GM19025 (cell line): ENCODE results near the gene RAB12.
"Not testable (repeated sequence)": the region's sequence is repeated elsewhere in the genome, so short reads cannot be mapped to it uniquely, and the experiment has no call there.

Experiments used
- ATAC-seq: cut with Tn5 transposase; IDR thresholded peaks from one replicate; pipeline ENCODE4 v1.9.1; 2021; ENCODE audit warnings: mild to moderate bottlenecking, low read depth, moderate library complexity; ENCODE audit not compliant: unreplicated experiment

Gene RAB12

DNA sequence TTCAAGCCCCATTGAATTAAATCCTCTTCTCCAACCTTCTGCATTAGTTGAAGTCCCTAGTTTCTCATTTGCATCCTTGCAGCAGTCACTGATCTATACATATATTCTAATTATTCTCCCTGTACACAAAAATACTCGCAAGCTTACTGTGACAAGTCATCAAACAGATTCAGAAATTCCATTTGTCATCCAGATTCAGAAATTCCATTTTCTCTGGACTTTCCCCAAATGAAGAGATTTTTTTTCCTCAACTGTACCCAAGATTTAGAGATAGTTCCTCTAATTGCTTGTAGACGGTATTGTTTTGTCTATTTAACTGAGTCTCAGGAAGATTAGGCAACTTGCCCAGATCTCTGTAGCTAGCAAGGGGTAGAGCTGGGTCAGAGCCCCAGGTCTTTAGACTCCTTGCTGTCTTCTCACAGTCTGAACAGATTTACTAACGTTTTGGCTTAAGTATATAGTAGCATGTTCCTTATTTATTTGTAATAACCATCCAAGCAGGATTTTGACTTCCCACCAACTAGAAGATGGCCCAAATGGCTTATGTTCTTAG, 34.2 kb downstream of the RAB12 start:
- ATAC-seq, result no peak

DNA sequence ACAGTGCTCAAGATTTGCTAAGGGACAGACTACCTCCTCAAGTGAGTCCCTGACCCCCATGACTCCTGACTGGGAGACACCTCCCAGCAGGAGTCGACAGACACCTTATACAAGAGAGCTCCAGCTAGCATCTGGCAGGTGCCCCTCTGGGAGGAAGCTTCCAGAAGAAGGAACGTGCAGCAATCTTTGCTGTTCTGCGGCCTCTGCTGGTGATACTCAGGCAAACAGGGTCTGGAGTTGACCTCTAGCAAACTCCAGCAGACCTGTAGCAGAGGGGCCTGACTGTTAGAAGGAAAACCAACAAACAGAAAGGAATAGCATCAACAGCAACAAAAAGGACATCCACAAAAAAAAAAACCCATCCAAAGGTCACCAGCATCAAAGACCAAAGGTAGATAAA, 38.1 kb downstream of the RAB12 start:
- not testable (repeated sequence) for ATAC-seq

DNA sequence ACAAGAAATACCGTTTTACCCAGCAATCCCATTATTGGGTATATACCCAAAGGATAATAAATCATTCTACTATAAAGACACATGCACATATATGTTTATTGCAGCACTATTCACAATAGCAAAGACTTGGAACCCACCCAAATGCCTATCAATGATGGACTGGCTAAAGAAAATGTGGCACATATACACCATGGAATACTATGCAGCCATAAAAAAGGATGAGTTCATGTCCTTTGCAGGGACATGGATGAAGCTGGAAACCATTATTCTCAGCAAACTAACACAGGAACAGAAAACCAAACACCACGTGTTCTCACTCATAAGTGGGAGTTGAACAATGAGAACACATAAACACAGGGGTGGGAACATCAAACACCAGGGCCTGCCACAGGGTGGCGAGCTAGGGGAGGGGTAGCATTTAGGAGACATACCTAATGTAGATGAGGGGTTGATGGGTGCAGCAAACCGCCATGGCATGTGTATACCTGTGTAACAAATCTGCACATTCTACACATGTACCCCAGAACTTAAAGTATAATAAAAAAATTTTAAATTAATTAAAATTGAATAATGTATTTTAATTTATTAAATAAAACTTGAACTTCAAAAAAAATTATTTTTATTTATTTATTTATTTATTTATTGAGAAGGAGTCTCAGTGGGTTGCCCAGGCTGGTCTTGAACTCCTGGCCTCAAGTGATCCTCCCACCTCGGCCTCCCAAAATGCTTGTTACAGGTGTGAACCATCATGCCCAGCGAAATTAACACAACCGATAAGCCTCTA, 42.4 kb downstream of the RAB12 start:
- not testable (repeated sequence) for ATAC-seq

DNA sequence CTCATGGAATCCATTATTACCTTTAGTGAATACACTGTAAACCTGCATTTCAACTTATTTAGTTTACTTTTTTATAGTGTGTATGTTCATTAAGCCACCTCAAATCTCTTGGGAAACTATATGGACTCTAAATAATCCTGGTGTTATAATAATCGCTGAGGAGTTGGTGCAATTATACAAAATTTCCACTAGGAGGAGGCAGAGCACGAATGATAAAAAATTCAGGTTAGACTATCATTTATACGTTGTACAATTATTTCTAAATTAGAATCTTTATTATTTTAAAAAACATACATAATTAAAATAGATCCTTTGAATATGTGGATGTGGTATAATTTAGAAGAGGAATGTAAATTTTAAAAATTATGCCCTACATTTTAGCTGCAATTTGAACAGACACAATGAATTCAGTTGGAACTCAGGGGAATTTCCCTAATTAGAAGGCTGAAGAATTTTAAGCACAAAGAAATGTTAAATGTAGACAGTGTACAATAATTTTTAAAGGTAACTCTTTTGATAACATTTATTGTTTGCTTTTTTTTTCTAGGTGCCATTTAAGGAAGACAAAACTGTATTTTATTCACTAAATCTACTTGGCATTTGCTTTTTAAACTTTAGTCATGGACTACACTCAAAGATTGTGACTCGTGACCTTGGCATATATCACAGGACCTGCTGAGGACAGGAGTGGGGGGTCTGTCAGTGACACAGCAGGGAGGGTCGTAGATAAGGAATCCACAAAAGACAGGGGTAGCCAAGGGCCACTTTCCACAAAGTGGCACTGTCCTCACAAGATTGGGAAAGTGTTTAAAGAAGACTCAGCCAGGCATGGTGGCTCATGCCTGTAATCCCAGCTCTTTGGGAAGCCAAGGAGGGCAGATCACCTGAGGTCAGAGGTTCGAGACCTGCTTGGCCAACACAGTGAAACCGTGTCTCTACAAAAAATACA, 45.5 kb downstream of the RAB12 start:
- no peak for ATAC-seq

DNA sequence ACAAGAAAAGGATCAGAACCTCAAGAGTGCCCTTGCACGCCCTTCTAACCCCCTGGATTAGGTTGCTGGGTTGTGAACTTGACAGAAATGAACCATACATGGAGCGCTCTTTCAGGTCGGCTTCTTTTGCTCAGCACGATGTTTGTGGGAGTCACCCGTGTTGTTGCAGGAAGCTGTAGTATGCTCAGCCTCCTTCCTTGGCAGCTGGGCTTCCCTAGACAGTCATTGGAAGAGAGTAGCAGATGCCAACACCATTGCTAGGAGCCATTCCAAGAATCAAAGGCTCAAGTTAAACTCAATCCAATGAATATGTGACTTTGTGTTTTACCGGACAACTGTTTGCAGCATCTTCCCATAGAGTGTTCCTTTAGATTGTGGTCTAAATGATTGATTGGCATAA, 47.0 kb downstream of the RAB12 start:
- ATAC-seq, result no peak

DNA sequence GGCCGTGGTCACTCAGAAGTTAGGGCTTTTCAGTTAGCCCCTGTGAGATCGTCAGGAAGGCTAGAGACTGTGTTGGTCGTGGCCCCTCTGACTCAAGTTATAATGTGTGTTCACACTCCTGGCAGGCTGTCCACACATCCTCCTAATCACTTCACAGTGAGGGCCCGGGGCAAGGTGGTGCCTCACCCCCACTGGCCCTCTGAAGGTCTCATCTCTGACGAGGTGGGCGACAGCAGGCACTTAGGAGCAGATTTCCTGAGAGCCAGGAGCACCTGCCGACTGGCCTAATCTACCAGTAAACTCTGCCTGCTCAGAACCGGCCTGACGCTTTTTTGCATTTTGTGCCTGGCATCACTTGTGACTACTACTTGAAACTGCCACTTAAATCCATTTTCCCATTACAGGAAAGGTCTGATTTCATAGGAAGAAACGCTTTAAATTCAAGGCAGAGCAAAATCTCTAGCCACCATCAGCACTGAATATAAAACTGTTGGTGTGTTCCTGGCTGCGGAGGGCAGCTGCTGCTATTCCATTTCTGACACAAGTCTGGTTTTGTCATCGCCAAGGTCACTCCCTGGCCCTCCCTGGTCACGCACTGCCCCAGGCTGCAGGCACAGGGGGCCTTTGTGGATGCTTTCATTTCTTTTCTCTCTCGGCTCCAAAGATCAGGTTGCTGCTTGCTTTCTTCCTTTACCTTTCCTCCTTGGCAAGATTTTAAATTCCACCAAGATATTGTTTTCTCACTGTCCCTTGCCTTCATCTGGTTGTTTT, 48.0 kb downstream of the RAB12 start:
- no peak for ATAC-seq

DNA sequence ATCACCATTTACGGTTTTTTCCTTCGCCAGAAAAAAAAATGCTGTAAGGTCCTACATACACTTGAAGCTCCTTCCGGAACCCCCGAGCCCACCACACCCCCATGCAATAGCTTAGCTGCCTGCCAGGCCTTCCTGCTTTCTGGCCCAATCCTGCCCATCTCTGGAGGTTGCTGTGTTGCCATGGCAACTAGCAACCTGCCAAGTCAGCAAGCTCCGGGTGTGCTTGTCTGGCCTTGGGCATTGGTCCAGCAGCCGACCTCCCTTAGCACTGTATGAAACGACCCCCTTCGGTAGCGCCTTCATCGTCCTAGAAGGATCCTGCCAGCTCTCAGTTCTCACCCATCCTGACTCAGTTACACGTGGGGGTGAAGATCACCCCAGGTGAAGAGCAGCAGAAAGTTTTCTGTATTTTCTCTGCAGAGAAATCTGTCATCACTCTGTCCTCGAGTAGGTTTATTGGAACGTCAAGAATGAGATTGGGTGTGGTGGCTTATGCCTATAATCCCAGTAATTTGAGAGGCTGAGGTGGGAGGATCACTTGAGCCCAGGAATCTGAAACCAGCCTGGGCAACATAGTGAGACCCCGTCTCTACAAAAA, 48.7 kb downstream of the RAB12 start:
- no peak for ATAC-seq

DNA sequence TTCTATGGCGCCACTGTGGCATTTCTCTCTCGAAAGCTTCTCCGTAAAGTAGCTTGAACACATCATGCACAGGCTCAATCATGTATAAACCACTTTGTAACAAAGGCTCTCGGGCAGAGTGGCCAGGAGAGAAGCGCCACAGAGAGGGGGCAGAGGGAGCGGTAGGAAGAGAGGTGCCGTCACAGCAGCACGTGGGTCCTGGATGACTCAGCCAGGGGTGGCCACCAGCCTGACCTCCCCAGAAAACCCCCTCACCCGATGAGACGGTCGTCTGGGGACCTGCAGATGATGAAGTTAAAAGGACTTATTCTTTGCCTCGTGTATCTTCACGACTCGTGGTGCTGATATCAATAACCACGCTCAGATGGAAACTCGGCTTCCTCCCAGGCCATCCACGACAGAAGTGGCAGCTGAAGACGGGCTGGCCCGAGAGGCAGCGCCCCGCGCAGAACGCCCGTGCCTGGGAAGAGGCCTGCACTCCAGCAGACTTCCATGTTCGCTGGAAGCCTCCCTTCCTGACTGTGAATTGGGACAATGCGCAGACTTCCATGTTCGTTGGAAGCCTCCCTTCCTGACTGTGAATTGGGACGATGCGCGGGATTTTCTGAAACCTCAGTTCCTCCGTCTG, 49.7 kb downstream of the RAB12 start:
- ATAC-seq, result no peak

DNA sequence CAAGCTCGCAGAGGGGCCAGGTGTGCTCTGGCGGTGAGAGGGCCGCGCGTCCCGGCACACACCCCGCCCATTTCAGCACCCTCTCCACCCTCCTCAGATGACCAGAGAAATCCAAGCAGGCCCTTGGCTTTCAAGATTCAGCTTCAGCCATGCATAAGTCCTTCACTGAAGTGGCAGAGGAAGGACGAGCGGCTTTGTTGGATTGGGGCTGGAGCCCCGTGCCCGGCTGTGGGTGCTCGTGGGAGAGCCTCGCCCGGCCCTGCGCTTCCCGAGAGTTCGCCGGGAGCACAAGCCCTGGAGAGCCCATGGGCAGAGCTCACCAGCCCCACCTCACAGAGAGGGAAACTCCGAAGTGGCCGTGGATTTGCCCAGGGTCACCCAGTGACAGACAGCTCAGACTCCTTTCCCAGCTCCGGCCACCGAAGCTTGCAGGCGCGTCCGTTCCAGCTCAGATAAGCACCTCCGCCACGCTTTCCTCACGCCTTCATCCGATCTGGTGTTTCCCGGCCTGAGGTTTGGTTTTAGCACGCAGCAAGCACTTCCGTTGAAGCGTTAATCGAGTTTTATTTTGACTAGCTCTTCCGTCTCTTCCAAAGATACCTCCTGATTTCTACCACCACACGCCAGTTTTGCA, 50.5 kb downstream of the RAB12 start:
- ATAC-seq, result no peak

DNA sequence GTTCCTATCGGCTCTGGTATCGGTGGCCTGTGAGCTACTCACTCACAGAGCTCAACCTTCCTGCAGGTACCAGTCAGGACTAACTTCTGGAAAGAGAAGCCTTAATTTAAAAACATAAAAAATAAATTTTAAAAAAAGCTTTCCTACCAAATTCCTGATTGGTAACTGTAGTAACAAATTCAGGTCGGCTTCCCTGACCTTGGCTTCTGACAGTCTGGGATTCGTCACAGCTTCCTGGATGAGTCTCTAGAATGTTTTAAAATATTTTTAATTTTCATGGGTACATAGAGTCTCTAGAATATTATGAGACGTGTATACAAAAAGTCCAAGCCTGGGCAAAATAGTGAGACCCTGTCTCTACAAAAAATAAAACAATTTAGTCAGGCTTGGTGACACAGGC, 51.1 kb downstream of the RAB12 start:
- no peak for ATAC-seq

DNA sequence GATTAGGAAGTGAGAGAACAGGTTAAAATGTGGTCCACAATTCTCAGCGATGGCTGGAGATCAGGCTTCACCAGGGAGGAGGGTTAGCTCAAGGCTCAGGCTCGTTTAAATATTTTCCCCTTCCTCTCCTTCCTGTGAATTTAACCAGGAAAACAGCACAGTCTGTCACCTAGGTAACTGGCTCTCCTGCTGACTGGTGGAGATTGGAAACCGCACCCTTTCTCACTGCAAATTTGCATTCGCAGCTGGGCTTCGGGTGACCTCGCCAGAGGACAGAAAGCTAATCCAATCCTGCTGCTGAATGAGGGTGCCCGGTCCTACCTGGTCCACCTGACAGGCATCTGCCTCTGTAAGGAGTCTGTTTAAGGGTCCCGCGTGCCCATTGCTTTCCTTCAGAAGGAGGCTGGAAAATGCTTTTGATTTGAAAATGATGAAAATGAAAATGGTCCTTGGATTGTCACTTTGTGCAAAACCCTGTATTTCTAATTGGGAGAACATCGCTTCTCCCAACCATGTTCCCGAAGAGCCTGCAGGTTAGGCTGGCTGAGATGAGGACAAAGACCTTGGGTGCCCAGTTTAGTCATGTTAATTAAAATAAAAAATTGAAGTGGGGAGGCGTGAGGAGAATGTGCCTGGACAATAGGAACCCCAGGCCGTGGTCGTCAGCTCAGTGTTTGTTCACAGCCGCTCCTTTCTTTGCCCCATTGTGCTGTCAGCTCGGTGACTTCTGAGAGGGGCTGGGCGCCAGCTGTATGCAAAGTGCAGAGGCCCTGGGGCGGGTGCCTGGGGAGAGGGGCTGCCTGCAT, 52.7 kb downstream of the RAB12 start:
- ATAC-seq, result no peak

DNA sequence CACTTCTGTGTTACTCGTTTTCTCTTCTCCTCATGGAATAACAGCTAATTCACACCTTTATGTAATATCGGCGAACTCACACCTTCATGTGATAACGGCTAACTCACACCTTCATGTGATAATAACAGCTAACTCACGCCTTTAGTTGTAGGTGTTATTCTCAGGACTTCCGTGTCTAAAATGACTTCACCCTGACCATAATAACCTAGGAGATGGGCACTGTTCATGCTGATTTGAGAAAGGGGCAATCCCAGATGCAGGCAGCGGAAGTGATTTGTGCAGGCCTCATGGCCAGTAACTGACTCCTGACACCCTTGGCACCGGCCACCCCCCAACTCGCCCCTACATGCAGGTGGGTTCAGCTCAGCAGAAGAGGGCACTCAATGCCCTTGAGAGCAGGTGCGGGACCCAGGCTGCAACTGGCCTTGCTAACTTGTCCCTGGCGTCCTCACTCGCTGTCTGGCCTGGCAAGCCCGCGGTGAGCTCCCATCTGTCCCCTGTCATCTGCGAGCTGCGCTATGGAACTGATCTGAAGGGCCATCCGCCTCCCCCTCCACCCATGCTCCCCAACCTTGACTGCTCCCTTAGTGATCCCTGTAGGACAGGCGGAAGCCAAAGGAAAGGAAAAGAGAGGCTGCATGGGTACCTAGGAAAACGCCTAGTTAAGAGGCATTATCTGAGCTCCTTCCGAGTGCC, 53.5 kb downstream of the RAB12 start:
- ATAC-seq, result no peak

DNA sequence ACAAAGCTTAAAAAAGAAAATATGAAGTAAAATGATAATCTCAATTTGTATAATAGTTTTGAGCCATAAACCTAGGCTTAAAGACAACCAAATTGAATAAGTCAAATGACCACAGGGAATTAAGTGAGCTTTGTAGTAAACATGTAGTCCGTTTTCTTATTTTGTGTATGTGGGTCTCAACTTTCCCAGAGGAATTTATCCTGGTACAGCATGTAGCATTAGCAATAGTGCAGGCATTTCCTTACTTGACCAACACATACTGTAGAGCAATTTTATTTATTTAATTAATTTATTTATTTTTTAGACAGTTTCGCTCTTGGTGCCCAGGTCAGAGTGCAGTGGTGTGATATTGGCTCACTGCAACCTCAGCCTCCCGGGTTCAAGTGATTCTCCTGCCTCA, 58.6 kb downstream of the RAB12 start:
- no peak for ATAC-seq

DNA sequence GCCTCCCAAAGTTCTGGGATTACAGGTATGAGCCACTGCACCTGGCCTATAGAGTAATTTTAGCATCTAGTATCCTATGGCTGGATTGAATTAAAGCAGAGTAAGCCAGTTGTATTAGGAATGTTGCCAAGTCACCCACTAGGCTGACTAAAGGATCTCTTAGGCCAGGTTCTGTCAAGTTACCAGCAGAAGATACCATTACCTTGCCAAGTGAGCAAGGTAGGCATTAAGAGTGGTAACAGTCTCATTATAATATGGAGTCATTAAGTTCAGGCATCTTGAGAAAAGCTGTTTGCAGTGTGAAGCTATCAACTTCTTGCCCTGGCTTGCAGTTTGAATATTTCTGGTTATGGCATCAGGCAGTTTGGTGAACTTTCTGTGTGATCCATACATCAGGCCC, 59.1 kb downstream of the RAB12 start:
- no peak for ATAC-seq

DNA sequence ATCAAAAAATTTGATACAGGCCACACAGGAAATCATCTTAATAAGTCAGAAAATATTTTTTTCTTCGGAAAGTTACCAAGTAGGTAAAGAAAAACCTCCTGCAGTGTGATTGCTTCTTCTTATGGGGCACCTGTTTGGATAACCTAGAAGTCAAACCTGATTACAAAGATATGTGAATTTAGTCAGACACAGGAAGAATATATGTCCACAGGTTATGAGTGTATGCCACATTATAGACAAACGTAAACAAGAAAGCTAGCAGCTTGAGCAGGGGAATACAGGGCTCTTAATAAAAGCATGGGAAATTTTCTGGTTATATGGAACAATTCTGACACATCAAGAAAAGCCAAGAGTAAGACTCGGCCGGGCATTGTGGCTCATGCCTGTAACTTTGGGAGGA, 60.3 kb downstream of the RAB12 start:
- ATAC-seq, result no peak

DNA sequence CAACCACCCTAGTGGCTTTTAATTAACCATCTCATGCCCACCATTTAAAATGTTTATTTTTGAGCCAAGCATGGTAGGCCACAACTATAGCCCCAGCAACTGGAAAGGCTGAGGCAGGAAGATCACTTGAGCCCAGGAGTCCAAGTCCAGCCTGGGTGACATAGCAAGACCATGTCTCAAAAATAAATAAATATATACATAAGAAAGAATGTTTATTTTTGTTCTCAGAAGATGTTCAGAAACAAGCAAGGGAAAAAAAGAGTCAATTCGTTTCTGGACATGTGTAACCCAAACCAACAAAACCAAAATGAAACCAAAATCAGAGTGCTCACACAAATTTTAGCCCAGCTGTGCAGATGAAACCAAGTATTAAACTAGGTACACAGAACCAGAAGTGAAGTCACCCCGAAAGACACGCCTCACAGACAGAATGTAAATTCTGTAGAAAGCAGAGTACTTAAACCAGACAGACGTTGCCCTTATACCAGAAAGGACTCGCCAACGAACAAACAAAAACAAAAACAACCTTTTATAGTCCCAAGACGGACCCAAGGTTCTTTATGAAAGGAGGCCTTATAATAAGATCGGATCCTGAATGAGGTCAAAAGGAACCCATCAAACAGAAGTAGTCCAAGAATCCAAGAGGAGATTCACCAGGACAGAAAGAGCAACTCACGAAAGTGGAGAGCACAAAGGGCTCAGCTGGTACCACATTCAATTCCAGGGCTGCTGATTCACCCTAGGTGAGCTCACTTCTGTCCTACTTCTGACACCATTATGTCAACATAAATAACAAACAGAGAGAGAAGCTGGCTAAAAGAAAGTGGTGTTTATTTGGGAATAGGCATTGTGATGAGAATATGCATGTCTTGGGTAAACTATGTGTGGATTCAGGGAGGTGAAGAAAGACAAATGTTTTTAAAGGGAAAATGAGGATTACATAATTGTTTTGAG, 64.3 kb downstream of the RAB12 start:
- ATAC-seq, result peak; percentile 95

DNA sequence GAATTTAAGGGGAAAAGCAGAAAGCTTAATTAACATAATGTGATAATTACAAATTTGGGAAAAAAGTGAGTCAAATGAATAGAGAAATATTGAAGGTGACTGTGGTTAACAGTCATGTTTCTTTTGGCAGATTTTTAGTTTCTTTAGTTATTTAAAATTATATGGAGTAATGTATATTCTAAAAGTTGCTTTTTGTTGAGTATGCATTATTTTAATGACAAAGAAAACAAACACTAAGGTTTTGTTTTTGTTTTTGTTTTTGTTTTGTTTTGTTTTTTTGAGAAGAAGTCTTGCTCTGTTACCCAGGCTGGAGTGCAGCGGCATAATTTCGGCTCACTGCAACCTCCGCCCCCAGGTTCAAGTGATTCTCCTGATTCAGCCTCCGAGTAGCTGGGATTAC, 65.8 kb downstream of the RAB12 start:
- ATAC-seq, result no peak
